ENCODE measurements around the gene EPS8L1.
A peak's percentile ranks its signal among the peaks of the same experiment; 100 is the strongest.

EPS8L1 gene

DNA sequence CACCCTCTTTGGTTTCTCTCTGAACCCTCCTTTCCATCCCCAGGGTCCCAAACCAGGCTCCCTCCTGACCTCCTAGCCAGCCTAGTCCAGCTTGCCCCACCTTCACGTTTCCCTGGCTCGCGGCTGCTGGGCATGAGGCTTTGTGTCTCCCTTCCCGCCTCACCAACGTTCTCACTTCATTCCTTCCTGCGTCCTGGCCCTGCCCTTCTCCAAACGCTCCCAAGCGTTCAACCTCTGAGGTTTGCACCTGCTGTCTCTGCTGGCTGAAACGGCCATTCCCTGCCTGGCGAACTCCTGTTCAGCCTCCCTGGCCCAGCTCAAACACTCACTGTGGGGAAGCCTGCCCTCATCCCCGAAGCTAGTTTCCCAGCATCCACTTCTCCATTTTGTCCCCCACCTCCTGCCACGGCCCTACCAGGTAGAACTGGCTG is 12.4 kb downstream of the EPS8L1 start:
- TF ChIP-seq, protein P1, sequence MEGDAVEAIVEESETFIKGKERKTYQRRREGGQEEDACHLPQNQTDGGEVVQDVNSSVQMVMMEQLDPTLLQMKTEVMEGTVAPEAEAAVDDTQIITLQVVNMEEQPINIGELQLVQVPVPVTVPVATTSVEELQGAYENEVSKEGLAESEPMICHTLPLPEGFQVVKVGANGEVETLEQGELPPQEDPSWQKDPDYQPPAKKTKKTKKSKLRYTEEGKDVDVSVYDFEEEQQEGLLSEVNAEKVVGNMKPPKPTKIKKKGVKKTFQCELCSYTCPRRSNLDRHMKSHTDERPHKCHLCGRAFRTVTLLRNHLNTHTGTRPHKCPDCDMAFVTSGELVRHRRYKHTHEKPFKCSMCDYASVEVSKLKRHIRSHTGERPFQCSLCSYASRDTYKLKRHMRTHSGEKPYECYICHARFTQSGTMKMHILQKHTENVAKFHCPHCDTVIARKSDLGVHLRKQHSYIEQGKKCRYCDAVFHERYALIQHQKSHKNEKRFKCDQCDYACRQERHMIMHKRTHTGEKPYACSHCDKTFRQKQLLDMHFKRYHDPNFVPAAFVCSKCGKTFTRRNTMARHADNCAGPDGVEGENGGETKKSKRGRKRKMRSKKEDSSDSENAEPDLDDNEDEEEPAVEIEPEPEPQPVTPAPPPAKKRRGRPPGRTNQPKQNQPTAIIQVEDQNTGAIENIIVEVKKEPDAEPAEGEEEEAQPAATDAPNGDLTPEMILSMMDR (IDR thresholded peaks at IDR 0.05) = no peak

DNA sequence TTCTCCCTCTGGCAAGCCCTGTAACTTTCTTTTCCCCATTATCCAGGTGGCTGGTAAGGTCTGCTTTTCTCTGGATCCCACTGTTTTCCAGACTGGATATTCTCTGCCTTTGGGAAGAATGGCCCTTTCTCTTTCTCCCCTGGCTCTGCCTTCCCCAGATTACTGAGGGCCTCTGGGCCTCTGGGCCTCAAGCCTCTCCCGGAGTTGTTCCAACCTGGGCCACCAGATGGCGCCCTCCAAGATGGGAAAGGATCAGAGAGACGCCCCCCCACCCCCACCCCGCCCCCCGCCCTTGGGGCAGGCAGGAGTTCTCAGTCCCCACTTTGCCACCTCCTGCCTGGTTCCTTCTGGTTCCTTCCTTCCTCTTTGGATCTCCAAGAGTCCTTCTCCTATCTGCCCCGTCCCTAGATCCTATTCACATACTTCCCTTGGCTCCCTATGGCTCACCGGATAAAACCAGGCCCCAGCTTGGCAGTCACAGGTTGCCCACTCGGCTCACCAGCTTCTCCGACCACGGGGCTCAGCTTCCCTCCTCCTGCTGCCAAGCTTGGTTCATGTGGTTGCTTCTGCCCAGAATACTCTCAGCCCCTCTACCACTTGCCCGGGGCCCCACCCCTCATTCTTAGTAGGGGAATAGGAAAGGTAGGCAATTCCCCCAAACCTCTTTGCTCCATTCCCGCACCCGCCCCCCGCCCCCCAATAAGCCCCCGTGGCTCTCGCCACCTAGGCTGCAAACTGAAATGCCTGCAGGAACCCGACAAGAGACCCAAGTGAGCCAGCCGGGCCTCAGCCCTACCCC is 13.1 kb downstream of the EPS8L1 start:
- TF ChIP-seq, protein P1 (IDR thresholded peaks at IDR 0.05) = peak; percentile 71

DNA sequence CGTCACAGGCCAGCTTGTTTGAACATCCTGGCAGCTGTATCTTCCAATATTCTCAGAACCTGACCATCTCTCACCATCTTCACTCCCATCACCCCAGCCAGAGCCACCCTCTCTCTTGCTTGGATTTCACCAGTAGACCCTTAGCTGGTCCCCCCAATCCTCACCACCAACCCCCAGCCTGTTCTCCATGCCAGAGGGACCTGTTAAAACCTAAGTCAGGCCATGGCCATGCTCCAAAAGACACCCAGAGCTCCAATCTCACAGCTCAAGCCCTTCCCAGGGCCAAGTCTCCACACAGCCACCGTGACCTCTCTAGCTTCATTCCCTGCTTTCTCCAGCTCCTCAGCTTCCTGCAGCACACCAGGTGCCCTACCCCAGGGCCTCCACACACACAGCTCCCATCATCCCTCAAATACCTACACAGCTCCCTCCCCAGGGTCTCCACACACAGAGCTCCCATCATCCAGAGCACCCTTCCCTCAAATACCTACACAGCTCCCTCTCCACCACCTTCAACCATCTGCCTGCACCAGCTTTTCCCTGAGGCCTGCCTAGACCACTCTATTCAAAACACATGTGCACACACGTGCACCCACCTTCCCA is 13.8 kb downstream of the EPS8L1 start:
- TF ChIP-seq, protein P1 (IDR thresholded peaks at IDR 0.05) = no peak

DNA sequence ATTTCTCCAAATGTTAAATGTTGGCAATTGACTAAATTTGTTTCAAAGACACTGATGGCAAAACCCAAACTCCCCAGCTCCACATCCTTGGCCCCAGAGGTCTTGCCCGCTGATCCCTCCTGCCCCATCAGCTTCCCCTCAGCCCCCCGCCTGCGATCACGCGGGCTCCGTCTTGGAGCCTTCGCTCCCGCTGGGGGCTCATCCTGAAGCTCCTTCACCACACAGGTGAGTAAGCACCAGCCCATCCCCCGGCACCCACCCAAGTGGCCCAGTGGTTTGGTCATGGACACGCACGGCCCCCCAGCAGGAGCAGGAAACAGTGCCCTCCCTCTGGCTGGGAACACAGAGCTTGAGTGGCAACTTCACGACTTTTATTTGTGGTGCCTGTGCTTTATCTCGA is 14.9 kb downstream of the EPS8L1 start:
- TF ChIP-seq, protein P1 (IDR thresholded peaks at IDR 0.05) = no peak

DNA sequence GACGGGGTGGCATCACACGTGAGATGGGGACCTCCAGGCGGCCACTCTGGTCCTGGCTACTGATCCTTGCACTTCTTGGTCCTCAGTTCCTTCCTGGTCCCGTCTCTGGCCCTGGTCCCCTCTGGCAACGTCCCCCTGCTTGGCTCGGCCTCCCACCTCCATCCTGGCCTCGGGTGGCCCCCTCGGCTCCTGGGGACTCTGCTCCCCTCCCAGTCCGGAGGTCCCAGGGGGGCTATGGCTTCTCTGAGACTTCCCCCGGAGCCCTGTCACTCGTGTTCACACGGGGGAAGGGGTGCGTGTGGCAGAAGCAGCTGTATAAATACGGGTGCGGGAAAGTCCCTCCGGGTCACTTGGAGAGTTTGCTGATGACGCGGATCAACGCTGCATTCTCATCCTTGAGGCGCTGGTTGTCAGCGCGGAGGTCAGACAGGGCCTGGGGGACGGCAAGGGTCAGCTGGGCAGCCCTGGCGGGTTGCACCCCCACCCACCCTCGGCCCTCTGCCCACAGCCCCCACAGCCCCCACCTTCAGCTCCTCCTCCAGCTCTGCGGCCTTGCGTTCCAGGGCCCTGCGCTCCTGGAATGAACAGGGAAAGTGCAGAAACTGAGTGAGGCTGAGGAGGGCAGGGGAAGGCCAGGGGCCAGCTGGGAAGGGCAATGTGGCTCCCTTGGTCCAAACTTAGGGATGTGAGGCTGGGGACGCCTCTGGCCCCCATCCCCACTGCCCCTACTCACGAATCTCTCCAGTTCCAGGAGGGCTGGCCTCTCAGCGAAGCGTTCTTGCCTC is 15.6 kb downstream of the EPS8L1 start:
- TF ChIP-seq, protein P1 (IDR thresholded peaks at IDR 0.05) = no peak

DNA sequence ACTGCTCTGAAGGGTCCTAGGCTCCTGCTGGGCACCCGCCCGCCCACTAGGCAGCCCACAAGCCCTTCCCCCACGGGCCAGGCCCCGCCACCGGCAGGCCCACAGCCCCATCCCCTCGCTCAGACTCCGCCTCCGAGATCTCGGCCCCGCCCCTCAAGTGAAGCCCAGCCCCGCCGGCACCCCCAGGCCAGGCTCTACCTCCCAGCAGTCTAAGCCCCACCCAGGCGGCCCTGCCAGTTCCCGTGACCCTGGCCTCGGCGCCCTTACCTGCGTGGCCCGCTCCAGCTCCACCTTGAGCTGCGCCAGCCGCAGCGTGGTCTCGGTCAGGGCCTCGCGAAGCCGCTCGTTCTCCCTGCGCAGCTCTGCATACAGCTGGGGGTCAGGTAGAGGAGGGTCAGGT is 16.3 kb downstream of the EPS8L1 start:
- TF ChIP-seq, protein P1 (IDR thresholded peaks at IDR 0.05) = no peak

DNA sequence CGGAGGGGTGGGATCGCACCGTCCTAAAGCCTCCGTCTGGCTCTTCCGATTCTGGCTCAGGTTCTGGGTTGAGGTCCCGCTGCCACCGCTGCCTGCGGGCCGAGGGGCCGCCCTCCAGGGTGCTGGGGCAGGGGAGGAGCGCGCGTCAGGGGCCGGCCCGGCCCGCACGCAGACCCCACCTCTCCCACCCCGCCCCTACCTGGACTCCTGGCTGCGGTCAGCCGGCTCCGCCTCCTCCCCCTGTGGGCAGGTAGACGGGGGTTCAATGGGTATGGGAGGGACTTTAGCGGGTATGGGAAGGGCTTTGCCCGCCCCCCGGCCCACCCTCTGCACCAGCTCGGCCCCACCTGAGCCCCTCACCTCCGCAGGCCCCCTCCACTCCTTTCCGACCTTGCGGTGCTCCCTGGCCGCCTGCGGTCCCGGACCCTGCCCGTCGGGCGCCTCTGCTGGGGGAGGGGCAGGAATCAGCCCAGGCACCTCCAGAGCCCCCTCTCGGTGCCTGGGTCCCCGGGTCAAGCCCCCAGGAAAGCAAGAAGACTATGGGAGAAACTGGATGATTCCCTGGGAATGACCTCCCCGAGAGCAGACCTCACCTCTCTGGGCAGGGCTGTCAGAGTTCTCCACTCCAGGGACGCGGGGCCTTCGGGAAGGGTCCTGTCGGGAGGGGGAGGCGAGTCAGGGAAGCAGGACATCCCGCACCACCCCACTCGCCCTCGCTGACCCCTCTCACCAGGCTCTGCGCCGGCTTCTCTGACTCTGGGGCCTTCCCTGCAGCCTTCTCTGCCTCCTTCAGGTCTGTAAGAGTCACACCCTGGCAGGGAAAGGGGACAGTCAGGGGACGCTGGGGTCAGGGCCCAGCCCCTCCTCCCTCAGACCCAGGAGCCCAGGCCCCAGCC is 17.0 kb downstream of the EPS8L1 start:
- TF ChIP-seq, protein P1 (IDR thresholded peaks at IDR 0.05) = no peak
